Ecto neural progenitor cell (in vitro differentiated cells): ENCODE data around the gene HERPUD1.
"Not testable (repeated sequence)": the region's sequence is repeated elsewhere in the genome, so short reads cannot be mapped to it uniquely, and the experiment has no call there.

Experiments
- DNase-seq: peaks from one replicate; pipeline ENCODE4 v3.0.0-alpha.2; 2018; ENCODE audit warnings: low spot score

The HERPUD1 gene

DNA sequence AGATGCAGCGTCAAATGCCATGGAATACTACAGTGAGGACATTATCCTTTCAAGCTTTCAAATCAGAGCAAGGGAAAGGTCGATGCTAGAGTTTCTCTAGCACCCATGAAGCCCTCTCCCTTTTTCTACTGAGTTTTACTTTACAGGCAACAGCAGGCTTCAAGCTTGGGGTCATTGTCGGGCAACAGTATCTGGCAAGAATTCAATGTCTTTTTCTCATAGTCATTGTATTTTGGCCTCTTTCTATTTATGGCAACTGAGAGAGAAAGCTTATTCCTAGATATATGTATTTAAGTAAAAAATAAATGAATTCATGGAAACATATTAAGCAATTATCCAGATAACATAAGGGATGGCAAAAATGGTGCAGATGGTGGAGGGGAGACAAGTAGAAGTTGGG, 29.4 kb downstream of the HERPUD1 start:
- no peak for DNase-seq

DNA sequence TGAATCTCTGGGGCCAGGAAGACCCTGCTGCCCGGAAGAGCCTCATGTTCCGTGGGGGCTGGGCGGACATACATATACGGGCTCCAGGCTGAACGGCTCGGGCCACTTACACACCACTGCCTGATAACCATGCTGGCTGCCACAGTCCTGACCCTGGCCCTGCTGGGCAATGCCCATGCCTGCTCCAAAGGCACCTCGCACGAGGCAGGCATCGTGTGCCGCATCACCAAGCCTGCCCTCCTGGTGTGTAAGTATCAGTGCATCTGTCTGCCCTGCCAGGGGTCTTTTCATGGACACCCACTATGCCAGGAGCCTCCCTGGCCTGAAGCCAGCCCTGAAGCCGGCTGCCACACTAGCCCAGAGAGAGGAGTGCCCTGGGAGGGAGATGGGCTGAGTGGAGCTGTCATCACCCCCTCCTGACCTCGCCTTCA, 29.9 kb downstream of the HERPUD1 start, which contains the start of gene CETP:
TSS of gene CETP (plus strand) at position 100 of the 431 bp plus-strand sequence. CDS start at position 130, 30 bp downstream.
- DNase-seq, result no peak

DNA sequence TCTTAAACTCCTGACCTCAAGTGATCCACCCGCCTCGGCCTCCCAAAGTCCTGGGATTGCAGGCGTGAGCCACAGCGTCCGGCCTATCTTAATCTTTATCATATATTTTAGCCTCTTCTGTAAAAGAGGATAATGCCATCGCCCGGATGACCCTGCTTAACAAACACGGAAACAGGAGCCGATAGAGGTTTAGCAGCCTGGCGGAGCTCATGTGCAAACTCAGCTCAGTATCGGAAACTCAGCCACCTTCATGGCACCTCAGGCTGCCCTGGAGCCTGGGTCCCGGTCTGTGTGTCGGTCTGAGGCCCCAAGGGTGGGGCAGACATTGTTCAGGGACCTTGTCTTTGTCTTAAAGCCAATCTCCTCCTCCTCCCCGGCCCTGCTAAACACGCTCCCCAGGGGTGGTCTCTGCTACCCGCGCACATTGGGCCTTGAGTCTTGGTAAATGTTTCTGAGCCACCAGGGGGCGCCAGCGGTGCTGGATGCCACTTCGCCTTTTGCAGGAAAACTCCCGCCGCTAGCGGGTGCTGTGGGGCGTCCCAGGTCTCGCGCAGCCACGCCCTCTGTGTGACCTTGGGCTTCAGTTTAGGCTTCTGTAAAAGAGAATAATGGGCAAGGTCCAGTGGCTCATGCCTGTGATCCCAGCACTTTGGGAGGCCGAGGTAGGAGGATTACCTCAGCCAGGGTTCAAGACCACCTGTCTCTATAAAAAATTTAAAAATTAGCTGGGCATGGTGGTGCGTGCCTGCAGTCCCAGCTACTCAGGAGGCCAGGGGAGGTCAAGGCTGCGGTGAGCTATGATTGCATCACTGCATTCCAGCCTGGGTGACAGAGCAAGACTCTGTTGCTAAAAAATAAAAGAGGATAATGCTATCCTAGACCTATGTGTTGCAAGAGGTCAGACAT, 32.6 kb downstream of the HERPUD1 start:
- DNase-seq, result peak; percentile 96

DNA sequence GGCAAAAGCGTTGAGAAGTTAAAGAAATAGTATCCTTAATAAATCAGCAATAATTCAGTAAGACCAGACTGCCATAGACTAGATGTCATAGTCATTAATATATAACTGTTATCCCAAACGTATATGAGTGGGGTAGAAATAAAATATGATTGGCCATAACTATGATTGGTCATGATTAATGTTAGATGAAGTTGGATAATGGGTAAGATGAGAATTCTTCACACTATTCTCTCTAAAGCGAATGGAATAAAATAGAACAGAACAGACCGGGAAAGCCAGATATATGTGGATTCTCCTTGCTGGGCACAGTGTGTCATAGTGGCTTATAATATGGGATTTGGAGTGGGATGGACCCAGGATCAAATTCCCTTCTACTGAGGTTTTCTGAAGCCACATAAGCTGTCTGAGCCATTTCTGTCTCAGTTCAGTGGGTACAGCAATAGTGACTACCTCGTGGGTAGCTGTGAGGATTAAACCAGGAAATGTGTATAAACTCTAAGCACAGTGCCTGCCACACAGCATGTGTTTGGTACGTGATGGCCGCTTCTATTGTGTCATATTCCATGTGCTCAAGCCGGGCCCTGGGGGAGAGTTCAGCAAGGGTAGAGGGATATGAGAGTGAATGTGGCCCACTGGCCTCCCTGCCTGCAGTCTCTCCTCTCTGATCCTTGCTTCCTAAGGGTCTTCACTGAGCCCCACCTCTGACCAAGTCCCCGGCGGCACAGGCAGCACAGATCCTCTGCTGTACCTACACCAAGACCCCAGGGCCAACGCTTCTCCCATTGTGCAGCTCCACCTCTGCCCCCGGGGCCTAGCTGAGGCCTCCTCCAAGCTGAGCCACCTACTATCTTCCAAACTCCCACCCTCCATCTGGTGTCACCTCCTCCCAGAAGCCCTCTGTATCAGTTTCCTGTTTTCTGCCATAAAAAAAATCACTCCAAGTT, 33.5 kb downstream of the HERPUD1 start:
- DNase-seq, result no peak

DNA sequence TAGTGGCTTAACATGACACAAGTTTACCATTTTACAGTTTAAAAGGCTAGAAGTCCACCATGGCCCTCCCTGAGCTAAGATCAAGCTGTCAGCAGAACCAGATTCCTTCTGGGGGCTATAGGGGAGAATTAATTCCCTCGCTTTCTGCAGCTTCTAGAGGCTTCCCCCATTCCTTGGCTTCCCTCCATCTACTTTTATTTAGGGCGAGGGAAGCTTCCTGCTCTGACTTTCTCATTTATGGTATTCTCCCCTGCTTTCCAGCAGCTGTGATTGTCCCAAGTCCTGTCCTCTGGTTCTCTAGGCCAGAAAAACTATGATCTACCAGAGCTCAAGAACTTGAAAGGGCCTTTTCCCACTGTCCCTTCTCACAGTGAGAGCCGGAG, 34.1 kb downstream of the HERPUD1 start:
- DNase-seq, result no peak

DNA sequence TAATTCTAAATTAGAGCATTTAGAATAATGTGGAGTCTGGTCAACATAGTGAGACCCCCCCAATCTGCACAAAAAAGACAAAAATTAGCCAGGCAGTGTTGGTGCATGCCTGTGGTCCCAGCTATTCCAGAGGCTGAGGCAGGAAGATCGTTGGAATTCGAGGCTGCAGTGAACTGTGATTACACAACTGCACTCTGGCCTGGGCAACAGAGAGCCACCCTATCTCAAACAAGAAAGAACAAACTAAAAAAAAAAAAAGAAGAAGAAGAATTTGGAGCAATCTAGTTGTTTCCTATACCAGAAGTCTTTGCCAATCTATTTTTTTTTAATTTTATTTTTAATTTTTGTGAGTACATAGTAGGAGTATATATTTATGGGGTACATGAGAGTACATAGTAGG, 35.8 kb downstream of the HERPUD1 start:
- DNase-seq, result no peak

DNA sequence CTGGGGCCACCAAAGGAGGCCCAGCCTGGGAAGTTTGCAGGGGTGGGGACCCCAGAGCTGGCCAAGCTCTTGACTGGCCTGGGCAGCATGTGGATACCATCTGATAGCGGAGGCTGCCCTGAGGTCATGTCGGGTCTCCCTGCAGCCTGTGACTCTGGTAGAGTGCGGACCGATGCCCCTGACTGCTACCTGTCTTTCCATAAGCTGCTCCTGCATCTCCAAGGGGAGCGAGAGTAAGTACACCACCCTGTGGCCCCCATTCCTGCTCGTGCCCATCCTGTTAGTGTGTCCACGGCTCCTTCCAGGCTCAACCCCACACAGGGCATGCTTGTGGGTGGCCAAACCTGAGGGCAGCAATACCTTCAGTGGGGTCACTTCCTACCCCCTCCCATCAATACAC, 37.8 kb downstream of the HERPUD1 start:
- no peak for DNase-seq

DNA sequence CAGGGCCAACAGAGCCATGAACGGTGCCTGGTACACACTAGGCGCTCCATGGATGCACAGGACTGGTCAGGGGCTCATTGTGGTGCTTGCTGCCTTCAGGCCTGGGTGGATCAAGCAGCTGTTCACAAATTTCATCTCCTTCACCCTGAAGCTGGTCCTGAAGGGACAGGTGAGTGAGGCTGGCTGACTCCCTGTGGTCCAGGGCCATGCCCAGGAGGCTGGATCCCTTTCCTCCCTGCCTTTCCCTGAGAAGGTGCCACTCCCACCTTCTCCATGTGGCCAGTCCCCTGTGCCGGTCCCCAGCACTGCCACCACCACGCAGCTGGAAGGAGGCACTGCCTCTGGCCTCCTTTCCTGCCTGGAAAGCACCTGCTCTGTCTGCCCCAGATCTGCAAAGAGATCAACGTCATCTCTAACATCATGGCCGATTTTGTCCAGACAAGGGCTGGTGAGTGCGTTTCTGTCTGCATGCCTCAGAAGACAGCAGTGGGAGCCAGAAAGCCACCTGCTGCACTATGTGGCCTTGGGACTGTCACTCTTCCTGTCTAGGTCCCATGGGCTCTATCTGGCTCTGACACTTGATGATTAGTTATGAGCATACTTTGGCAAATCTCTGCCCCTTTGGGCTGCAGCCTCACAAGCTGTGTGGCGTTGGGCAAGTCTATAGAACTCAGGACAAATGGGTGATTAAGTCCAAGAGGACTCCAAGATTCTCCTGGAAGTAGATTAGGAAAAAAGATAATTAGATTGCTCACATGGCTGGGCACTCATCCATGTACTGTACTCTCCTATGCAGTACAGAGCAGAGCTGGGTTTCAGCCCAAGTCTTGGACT, 39.2 kb downstream of the HERPUD1 start:
- no peak for DNase-seq

DNA sequence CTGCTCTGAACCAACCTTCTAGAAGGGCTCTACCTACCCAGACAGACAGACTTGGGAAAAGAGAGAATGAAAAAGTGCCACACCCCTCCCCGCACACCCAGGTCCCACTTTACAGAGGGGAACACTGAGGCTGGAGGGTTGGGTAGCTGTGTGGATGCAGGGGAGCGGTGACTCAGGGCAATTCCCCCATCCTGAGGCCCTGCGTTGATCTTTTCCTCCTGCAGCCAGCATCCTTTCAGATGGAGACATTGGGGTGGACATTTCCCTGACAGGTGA, 39.8 kb downstream of the HERPUD1 start:
- DNase-seq, result no peak

DNA sequence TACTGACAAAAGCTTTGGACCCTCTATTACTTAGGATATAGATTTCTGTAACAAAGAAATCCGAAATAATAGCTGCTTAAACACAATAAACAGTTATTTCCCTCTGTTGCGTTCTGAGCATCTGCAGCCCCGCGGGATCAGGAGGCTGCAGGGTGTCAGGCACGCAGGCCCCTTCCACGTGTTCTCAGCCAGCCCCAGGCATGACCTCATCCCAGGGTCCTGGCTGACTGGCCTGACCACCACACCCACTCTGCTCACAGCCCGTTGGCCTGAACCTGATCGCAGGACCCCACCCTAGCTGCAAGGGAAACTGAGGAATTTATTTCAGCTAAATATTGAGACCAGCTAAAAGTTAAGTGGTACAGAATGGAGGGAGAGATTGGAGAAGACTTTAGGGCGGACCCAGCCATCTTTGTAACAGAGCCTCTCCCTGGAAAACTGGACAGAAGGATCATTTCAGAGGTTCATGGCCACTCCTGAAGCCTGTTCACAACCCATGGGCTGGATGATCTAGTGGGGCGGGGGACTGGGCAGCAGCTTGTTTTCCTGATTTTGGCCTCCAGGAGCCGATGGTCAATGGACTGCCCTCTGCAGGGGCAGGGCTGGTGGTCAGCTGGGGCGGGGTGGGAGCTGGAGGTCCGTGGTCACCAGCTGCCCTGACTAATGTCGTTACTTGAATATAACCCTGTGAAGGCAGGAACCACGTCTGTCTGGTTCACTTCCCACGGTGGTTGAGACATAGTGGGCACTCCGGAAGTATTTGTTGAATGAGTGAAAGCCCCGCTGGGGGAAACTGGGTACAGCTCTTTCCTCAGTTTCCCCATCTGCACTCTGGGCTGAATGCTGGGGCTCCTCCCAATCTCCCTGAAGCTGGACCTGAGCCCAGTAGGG, 40.7 kb downstream of the HERPUD1 start:
- DNase-seq, result no peak

DNA sequence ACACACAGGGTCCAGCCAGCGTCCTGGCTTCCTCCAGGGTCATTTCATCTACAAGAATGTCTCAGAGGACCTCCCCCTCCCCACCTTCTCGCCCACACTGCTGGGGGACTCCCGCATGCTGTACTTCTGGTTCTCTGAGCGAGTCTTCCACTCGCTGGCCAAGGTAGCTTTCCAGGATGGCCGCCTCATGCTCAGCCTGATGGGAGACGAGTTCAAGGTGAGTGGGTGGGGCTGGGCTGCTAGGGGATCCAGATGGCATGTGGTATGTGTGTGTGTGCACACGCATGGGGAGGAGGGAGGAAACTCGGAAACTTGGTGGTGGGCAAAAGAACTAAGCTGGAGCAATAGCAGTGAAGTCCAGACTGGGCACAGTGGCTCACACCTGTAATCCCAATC, 41.4 kb downstream of the HERPUD1 start:
- DNase-seq, result no peak

DNA sequence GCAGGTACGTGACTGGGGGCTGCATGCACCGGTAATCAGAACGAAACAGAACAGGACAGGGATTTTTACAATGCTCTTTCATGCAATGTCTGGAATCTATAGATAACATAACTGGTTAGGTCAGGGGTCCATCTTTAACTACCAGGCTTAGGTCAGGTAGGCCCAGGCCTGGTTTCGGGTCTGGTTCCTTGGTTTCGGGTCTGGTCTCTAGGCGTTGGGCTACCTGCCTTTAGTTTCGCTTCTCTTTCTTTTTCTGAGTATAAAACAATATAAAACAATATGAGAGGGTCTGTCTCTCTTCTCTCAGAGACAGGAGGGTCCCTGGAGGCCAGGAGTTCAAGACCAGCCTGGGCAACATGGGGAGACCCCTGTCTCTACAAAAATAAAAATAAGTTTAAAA, 42.0 kb downstream of the HERPUD1 start:
- not testable (repeated sequence) for DNase-seq

DNA sequence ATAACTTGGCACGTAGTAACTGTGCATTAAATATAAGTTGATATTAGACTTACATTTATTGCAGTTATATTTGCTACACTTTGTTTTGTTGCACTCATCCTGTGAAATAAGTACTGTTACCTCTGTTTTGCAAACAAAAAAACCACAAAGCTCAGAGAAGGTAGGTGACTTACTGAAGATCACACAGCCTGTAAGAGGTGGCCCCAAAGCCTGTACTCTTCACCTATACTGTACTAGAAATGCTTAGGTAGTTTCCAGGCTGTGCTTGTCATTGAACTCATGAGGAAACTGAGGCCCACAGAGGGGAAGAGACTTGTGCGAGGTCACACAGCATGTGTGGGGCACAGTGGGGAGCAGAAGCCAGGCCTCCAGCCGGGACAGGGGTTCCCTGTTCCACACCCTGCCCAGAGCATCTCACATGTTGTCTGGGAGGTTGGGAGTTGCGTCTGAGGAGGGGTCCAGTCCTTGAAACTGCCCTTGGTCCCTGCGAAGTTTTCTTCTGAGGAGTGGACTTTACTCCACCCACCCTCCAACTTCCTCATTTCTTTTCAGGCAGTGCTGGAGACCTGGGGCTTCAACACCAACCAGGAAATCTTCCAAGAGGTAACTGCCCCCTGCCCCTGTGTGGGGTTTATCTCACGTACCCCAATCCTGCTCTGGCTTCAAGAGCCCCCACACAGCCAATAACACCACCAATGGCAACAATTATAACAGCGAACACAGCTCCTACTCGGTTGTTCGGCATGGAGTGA, 42.8 kb downstream of the HERPUD1 start:
- no peak for DNase-seq

DNA sequence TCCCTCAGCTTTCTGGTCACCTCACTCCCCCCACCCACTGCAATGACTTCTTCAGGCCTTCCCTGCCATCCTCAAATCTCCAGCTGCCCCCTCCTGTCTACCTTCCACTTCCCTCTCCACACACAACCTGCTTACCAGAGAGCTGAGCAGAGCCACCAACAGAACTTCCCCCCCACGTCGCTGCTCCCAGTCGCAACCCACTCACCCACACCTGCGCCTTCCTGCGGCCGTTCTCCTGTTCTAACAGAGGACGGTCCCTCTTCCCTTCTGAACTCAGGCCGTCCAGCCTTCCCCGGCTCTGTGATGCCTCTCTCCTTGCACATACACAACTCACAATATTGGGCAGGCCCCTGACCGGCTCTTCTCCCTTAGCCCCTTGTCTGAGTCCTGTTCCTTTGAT, 43.8 kb downstream of the HERPUD1 start:
- no peak for DNase-seq

DNA sequence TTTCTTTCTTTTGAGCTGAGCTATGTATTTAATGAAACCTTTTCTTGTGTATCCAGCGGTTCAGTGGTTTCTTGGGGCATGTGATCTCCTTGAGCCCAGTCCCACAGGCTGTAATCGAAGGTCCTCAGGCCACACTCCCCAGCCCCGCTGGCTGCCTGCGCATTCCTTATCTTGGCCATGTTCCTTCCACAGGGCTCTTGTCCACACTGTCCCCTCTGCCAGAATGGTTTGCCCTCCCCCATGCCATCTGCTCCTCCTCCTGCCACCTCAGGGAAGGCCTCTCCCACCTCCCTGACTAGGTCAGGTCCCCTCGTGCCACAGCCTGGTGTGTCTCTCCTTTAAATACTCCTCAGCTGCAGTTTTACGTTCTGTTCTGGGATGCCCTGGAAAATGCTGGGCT, 45.3 kb downstream of the HERPUD1 start:
- DNase-seq, result no peak

DNA sequence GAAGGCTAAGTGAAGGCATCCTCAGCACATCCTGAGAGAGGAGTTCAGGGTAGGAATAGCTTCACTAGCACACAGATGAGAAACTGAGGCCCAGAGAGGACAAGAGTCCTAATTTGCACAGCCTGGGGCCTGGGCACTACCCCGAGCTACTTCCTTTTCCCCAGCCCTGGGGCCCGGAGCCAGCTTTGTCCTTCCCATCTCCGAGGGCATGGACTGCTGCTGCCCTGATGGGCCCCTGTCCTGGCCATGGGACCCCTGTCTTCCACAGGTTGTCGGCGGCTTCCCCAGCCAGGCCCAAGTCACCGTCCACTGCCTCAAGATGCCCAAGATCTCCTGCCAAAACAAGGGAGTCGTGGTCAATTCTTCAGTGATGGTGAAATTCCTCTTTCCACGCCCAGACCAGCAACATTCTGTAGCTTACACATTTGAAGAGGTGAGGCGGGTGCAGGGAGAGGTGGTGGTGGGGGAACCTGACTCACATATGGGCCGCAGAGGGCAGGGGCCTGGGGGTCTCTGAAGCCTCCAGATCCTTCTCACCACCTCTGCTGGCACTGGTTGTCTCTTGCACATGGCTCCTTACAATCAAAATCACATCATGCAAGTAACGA, 46.0 kb downstream of the HERPUD1 start:
- no peak for DNase-seq

DNA sequence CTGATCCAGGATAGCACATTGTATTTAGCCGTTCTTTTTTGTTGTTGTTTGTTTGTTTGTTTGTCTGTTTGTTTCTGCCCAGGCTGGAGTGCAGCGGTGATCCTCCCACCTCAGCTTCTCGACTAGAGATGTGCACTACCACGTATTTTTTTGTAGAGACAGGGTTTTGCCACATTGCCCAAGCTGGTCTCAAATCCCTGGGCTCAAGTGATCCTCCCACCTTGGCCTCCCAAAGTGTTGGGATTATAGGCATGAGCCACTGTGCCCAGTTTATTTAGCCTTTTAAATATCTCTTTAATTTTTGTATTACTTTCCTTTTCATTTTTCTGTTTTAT, 48.2 kb downstream of the HERPUD1 start:
- DNase-seq, result no peak

DNA sequence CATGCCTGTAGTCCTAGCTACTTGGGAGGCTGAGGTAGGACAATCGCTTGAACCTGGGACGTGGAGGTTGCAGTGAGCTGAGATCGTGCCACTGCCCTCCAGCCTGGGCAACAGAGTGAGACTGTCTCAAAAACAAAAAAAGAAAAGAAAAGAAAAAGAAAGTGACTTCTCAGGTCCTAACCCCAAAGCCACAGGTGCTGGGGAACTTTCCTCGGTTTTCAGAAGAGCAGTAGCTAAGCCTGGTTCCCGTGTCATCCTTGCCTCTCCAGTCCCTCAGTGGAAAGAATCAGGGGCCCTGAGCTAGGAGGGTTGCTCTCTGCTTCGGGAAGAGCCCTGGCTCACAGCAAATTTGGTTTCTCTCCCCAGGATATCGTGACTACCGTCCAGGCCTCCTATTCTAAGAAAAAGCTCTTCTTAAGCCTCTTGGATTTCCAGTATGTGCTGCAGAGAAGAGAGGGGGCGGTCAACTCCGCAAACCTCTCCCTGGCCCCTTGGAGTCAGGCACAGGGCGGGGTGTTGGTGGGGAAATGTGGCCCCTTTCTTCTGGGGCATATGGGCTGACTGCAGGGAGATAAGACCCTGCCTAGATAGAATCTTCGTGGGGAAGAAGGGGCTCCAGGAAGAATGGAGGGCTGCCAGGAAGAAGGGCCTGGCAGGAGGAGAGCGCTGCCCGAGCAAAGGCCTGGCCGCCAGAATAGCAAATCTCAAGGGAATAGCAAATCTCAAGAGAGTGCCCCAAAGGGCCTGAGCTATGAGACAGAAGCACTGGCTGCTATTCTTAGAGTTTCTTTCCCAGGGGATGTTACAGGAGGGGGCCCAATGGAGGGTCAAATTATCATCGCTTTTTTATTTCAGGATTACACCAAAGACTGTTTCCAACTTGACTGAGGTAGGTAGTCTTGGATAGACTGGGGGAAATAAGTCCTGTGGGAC, 49.1 kb downstream of the HERPUD1 start:
- DNase-seq, result no peak

DNA sequence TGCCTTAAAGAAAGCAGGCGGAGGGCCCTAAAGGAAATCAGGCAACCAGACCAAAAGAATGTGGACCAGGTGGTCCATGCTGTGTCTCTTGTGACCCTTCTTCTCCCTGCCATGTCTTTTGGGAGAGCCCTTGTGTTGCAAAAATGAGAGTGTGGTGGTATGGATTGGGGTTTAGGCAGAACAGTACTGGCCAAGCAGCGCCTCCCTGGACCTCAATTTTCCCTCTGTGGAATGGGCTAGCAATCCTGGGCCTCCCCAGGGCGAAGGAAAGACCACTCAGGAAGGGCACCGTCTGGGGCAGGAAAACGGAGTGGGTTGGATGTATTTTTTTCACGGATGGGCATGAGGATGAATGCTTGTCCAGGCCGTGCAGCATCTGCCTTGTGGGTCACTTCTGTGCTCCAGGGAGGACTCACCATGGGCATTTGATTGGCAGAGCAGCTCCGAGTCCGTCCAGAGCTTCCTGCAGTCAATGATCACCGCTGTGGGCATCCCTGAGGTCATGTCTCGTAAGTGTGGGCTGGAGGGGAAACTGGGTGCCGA, 49.9 kb downstream of the HERPUD1 start:
- no peak for DNase-seq
